ENCODE results near the gene HINT1. TPM values are rescaled to one million over a fixed set of nuclear protein-coding genes. Genes with fewer than 3 reads are reported as not detected.
"Not testable (repeated sequence)": the region's sequence is repeated elsewhere in the genome, so short reads cannot be mapped to it uniquely, and the experiment has no call there.

HINT1 gene
- total RNA-seq, 3 donors from 2014 or later: 161 to 217 (median 214) TPM

- DNase-seq (ENCODE audit: low spot score in 2 of 2): no peak
- no peaks in the 10 kb centered on the region for H3K36me3 ChIP-seq
- TF ChIP-seq CTCF (IDR thresholded peaks at IDR 0.05): no peak
- TF ChIP-seq POLR2AphosphoS5 (IDR thresholded peaks at IDR 0.05): no peak
- no peak for TF ChIP-seq POLR2A (IDR thresholded peaks at IDR 0.05)
- intact Hi-C loops (cut with DNase I; ENCODE audit: low total_unique reads): no loop called here
- H3K4me1 ChIP-seq: no peaks in the 10 kb centered on the region
- peaks cover 0 to under 1% of the 10 kb centered on the region in 2 donors for H3K9me3 ChIP-seq
- H3K4me3 ChIP-seq: no peak overlapping the region
- no peak overlapping the region for H3K27ac ChIP-seq
- H3K27me3 ChIP-seq: no peaks in the 10 kb centered on the region
Measured at GRCh38 chr5:131139321-131139720, 25.7 kb downstream of the HINT1 start.

DNA sequence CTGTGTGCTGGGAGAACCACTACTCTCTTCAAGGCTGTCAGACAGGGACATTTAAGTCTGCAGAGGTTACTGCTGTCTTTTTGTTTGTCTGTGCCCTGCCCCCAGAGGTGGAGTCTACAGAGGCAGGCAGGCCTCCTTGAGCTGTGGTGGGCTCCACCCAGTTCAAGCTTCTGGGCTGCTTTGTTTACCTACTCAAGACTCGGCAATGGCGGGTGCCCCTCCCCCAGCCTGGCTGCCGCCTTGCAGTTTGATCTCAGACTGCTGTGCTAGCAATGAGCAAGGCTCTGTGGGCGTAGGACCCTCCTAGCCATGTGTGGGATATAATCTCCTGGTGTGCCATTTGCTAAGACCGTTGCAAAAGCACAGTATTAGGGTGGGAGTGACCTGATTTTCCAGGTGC is 26.6 kb downstream of the HINT1 start:
- H3K4me1 ChIP-seq; H3K4me3 ChIP-seq; intact Hi-C loops (cut with DNase I; ENCODE audit: low total_unique reads); H3K27ac ChIP-seq; H3K9me3 ChIP-seq; H3K36me3 ChIP-seq; H3K27me3 ChIP-seq; DNase-seq (ENCODE audit: low spot score in 2 of 2): not testable (repeated sequence)

GRCh38 chr5:131133091-131133490 is 32.0 kb downstream of the HINT1 start:
- H3K9me3 ChIP-seq; H3K27me3 ChIP-seq; H3K4me3 ChIP-seq; H3K36me3 ChIP-seq; H3K27ac ChIP-seq; H3K4me1 ChIP-seq; intact Hi-C loops (cut with DNase I; ENCODE audit: low total_unique reads); DNase-seq (ENCODE audit: low spot score in 2 of 2): not testable (repeated sequence)

GRCh38 chr5:131129306-131129705 is 35.8 kb downstream of the HINT1 start:
- TF ChIP-seq POLR2A (IDR thresholded peaks at IDR 0.05): no peak
- no peak for TF ChIP-seq POLR2AphosphoS5 (IDR thresholded peaks at IDR 0.05)
- no peak for TF ChIP-seq CTCF (IDR thresholded peaks at IDR 0.05)
- Histone ChIP-seq H3K9me3 (peaks cover 6 to 12% of the 10 kb centered on the region in 2 donors), H3K36me3 (no peaks in the 10 kb centered on the region), H3K4me1 (no peaks in the 10 kb centered on the region), H3K27ac (no peak overlapping the region), H3K4me3 (no peak overlapping the region), H3K27me3 (no peaks in the 10 kb centered on the region)
- intact Hi-C loops (cut with DNase I; ENCODE audit: low total_unique reads): no loop called here
- DNase-seq (ENCODE audit: low spot score in 2 of 2): no peak

DNA sequence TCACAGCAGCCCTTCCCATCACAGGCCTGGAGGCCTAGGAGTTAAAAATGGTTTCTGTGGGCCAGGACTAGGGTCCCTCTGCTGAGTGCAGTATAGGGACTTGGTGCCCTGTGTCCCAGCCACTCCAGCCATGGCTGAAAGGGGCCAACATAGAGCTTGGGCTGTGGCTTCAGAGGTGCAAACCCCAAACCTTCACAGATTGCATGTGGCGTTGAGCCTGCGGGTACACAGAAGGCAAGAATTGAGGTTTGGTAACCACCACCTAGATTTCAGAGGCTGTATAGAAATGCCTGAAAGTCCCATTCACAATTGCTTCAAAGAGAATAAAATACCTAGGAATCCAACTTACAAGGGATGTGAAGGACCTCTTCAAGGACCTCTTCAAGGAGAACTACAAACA is 37.8 kb downstream of the HINT1 start:
- H3K36me3 ChIP-seq; H3K27ac ChIP-seq; H3K27me3 ChIP-seq; intact Hi-C loops (cut with DNase I; ENCODE audit: low total_unique reads); H3K4me1 ChIP-seq; H3K4me3 ChIP-seq; DNase-seq (ENCODE audit: low spot score in 2 of 2): not testable (repeated sequence)
- peaks cover 10 to 16% of the 10 kb centered on the region in 2 donors for H3K9me3 ChIP-seq

DNA sequence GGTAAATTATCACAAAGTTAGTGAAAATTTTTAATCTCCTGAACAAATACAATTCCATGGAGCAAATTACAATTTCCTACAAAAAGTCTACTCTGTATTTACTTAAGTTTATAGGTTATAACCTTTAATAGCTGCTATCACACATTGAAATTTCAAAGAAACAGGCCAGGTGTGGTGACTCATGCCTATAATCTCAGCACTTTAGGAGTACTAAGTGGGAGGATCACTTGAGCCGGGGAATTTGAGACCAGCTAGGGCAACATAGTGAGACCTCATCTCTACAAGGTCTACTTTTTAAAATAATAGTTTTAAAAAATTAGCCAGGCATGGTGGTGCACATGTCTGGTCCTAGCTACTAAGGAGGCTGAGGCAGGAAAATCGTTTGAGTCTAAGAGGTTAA is 50.3 kb downstream of the HINT1 start:
- no peaks in the 10 kb centered on the region for H3K9me3 ChIP-seq
- no peak for DNase-seq (ENCODE audit: low spot score in 2 of 2)
- TF ChIP-seq POLR2AphosphoS5 (IDR thresholded peaks at IDR 0.05) (no peak), CTCF (IDR thresholded peaks at IDR 0.05) (no peak), POLR2A (IDR thresholded peaks at IDR 0.05) (no peak)
- H3K27me3 ChIP-seq: no peaks in the 10 kb centered on the region
- no peaks in the 10 kb centered on the region for H3K36me3 ChIP-seq
- intact Hi-C loops (cut with DNase I; ENCODE audit: low total_unique reads): no loop called here
- H3K4me1 ChIP-seq: no peaks in the 10 kb centered on the region
- H3K27ac ChIP-seq: no peak overlapping the region
- no peak overlapping the region for H3K4me3 ChIP-seq

GRCh38 chr5:131112424-131112823 is 52.6 kb downstream of the HINT1 start:
- intact Hi-C loops (cut with DNase I; ENCODE audit: low total_unique reads): no loop called here

More at GRCh38 chr5:131112424-131112823, 52.6 kb downstream of the HINT1 start:
- no peak for TF ChIP-seq POLR2AphosphoS5 (IDR thresholded peaks at IDR 0.05)
- no peak for TF ChIP-seq CTCF (IDR thresholded peaks at IDR 0.05)
- no peak for TF ChIP-seq POLR2A (IDR thresholded peaks at IDR 0.05)
- Histone ChIP-seq H3K4me1 (no peaks in the 10 kb centered on the region), H3K27ac (no peak overlapping the region), H3K9me3 (no peaks in the 10 kb centered on the region), H3K4me3 (no peak overlapping the region), H3K27me3 (no peaks in the 10 kb centered on the region), H3K36me3 (no peaks in the 10 kb centered on the region)
- no peak for DNase-seq (ENCODE audit: low spot score in 2 of 2)
